Mesenchymal stem cell (in vitro differentiated cells and primary cell): Measurements from ENCODE around the gene IGF1R.

Experiments used
- DNase-seq: peaks from one replicate; pipeline ENCODE4 v3.0.0-alpha.2; 2013
- H2AFZ ChIP-seq: one replicate; pipeline ENCODE4 v1.6.1; 2013; ENCODE audit warnings: low read depth, mild to moderate bottlenecking, control low read depth, inconsistent platforms, low read length, moderate library complexity
- H2AK5ac ChIP-seq: 2 replicates; pipeline ENCODE4 v1.6.1; 2013; ENCODE audit warnings: low read length, moderate library complexity, mild to moderate bottlenecking, inconsistent platforms; ENCODE audit not compliant: severe bottlenecking
- H2BK120ac ChIP-seq: one replicate; pipeline ENCODE4 v1.6.1; 2013; ENCODE audit warnings: low read depth, mild to moderate bottlenecking, inconsistent platforms, low read length, moderate library complexity
- H2BK12ac ChIP-seq, 2 experiments: one replicate each; pipeline ENCODE4 v1.6.1; 2013; ENCODE audit warnings: inconsistent platforms in 2 of 2, low read length in 2 of 2, mild to moderate bottlenecking in 2 of 2, moderate library complexity in 2 of 2, control low read depth in 1 of 2
- H2BK15ac ChIP-seq: one replicate; pipeline ENCODE4 v1.6.1; 2013; ENCODE audit warnings: mild to moderate bottlenecking, low read depth, inconsistent platforms; ENCODE audit not compliant: poor library complexity, severe bottlenecking
- H2BK5ac ChIP-seq: 2 replicates; pipeline ENCODE4 v1.6.1; 2013; ENCODE audit warnings: low read depth, mild to moderate bottlenecking, low read length, control low read depth, inconsistent platforms; ENCODE audit not compliant: poor library complexity, severe bottlenecking
- H3K14ac ChIP-seq, 2 experiments: one replicate each; pipeline ENCODE4 v1.6.1; 2013; ENCODE audit warnings: inconsistent platforms in 2 of 2, low read length in 2 of 2, control low read depth in 1 of 2, mild to moderate bottlenecking in 1 of 2, moderate library complexity in 1 of 2
- H3K18ac ChIP-seq, 2 experiments: one replicate each; pipeline ENCODE4 v1.6.1; 2013; ENCODE audit warnings: inconsistent platforms in 2 of 2, low read length in 2 of 2, control low read depth in 1 of 2, low read depth in 1 of 2, mild to moderate bottlenecking in 1 of 2
- H3K23ac ChIP-seq, 2 experiments: one replicate each; pipeline ENCODE4 v1.6.1; 2013; ENCODE audit warnings: inconsistent platforms in 2 of 2, low read length in 2 of 2, mild to moderate bottlenecking in 2 of 2, moderate library complexity in 2 of 2, control low read depth in 1 of 2
- H3K27ac ChIP-seq: 2 replicates; pipeline ENCODE4 v1.5.1; 2013; ENCODE audit warnings: mild to moderate bottlenecking, moderate library complexity, low read length, control low read depth, inconsistent platforms; ENCODE audit not compliant: poor library complexity, severe bottlenecking
- H3K27me3 ChIP-seq, 2 experiments: 2 replicates each; pipeline versions ENCODE4 v1.6.1 to v1.7.0; 2013; ENCODE audit warnings: low read length in 2 of 2, mild to moderate bottlenecking in 2 of 2, moderate library complexity in 2 of 2, control low read depth in 1 of 2, inconsistent platforms in 1 of 2; ENCODE audit not compliant: control insufficient read depth in 1 of 2, insufficient read depth in 1 of 2
- H3K36me3 ChIP-seq, 2 experiments: 2 replicates each; pipeline versions ENCODE4 v1.6.1 to v1.7.0; 2013; ENCODE audit warnings: low read length in 2 of 2, control low read depth in 1 of 2, inconsistent platforms in 1 of 2, low read depth in 1 of 2, mild to moderate bottlenecking in 1 of 2; ENCODE audit not compliant: insufficient read depth in 2 of 2, control insufficient read depth in 1 of 2
- H3K4ac ChIP-seq, 2 experiments: one replicate each; pipeline ENCODE4 v1.6.1; 2013; ENCODE audit warnings: inconsistent platforms in 2 of 2, low read length in 2 of 2, mild to moderate bottlenecking in 2 of 2, moderate library complexity in 2 of 2, control low read depth in 1 of 2, low read depth in 1 of 2
- H3K4me1 ChIP-seq: 2 replicates; pipeline ENCODE4 v1.6.1; 2013; ENCODE audit warnings: low read depth, low read length, control low read depth; ENCODE audit not compliant: control insufficient read depth, insufficient read depth
- H3K4me2 ChIP-seq: 2 replicates; pipeline ENCODE4 v1.6.1; 2013; ENCODE audit warnings: low read length, mild to moderate bottlenecking, inconsistent platforms; ENCODE audit not compliant: poor library complexity, severe bottlenecking
- H3K4me3 ChIP-seq, 2 experiments: 2 replicates each; pipeline versions ENCODE4 v1.5.1 to v1.7.0; 2013; ENCODE audit warnings: low read length in 2 of 2, mild to moderate bottlenecking in 2 of 2, control low read depth in 1 of 2, low read depth in 1 of 2; ENCODE audit not compliant: insufficient read depth in 1 of 2
- H3K79me1 ChIP-seq: replicated peaks from 2 replicates; pipeline ENCODE4 v1.6.1; 2013; ENCODE audit warnings: mild to moderate bottlenecking, control low read depth, low read length, inconsistent platforms; ENCODE audit not compliant: poor library complexity, severe bottlenecking
- H3K9ac ChIP-seq: 2 replicates; pipeline ENCODE4 v1.7.0; 2013; ENCODE audit warnings: mild to moderate bottlenecking, low read length, moderate library complexity
- H3K9me3 ChIP-seq: 2 replicates; pipeline ENCODE4 v1.7.0; 2013; ENCODE audit warnings: mild to moderate bottlenecking, low read length; ENCODE audit not compliant: control insufficient read depth
- H4K8ac ChIP-seq: one replicate; pipeline ENCODE4 v1.6.1; 2013; ENCODE audit warnings: inconsistent platforms, mild to moderate bottlenecking, low read length, moderate library complexity
- H4K91ac ChIP-seq: one replicate; pipeline ENCODE4 v1.6.1; 2013; ENCODE audit warnings: mild to moderate bottlenecking, low read length, inconsistent platforms
- WGBS: methylation state at CpG from one replicate; pipeline ENCODE4 v1.1.7; 2013; ENCODE audit warnings: mixed read lengths; 5-methylcytosine and 5-hydroxymethylcytosine counted together

Gene IGF1R

GRCh38 chr15:98834976-98835375 is 186.6 kb downstream of the IGF1R start:
- H3K36me3 ChIP-seq = peaks cover 8 to 9% of the 10 kb centered on the region in 2 experiments
- no peak overlapping the region for H3K14ac ChIP-seq
- no peak overlapping the region for H4K8ac ChIP-seq
- no peak overlapping the region for H3K4me3 ChIP-seq
- peaks cover 68% of the 10 kb centered on the region for H3K9me3 ChIP-seq
- H2BK12ac ChIP-seq = no peak overlapping the region
- H3K4ac ChIP-seq = no peak overlapping the region
- no peak overlapping the region for H3K18ac ChIP-seq
- H4K91ac ChIP-seq = no peak overlapping the region
- no peaks in the 10 kb centered on the region for H3K4me1 ChIP-seq
- H2AK5ac ChIP-seq = no peak overlapping the region
- H3K27me3 ChIP-seq = no peaks in the 10 kb centered on the region
- no peak for DNase-seq
- H3K79me1 ChIP-seq = peaks cover 48% of the 10 kb centered on the region
- no peak overlapping the region for H2AFZ ChIP-seq
- no peak overlapping the region for H2BK15ac ChIP-seq
- no peak overlapping the region for H2BK120ac ChIP-seq
- no peak overlapping the region for H2BK5ac ChIP-seq
- no peak overlapping the region for H3K9ac ChIP-seq
- no peak overlapping the region for H3K27ac ChIP-seq
- H3K23ac ChIP-seq = no peak overlapping the region
- no peak overlapping the region for H3K4me2 ChIP-seq
- no CpG with 5 or more reads among the region's 1 CpG for WGBS

- H3K9ac ChIP-seq = no peak overlapping the region
- H3K4me3 ChIP-seq = no peak overlapping the region
- no peak overlapping the region for H2BK120ac ChIP-seq
- no peak for DNase-seq
- H3K4me1 ChIP-seq = no peaks in the 10 kb centered on the region
- H2BK15ac ChIP-seq = no peak overlapping the region
- H3K27me3 ChIP-seq = no peaks in the 10 kb centered on the region
- no peak overlapping the region for H3K14ac ChIP-seq
- H2AFZ ChIP-seq = no peak overlapping the region
- no peak overlapping the region for H3K18ac ChIP-seq
- H4K91ac ChIP-seq = no peak overlapping the region
- no peak overlapping the region for H3K4me2 ChIP-seq
- peaks cover 48% of the 10 kb centered on the region for H3K79me1 ChIP-seq
- no peak overlapping the region for H3K4ac ChIP-seq
- peaks cover 59% of the 10 kb centered on the region for H3K9me3 ChIP-seq
- H3K36me3 ChIP-seq = peaks cover 8 to 9% of the 10 kb centered on the region in 2 experiments
- H2AK5ac ChIP-seq = no peak overlapping the region
- no peak overlapping the region for H2BK5ac ChIP-seq
- H4K8ac ChIP-seq = no peak overlapping the region
- no peak overlapping the region for H3K27ac ChIP-seq
- 92% methylated on average over 4 of the region's 4 CpGs for WGBS
- H3K23ac ChIP-seq = no peak overlapping the region
- no peak overlapping the region for H2BK12ac ChIP-seq
Measured at GRCh38 chr15:98835876-98836275, 187.5 kb downstream of the IGF1R start.

GRCh38 chr15:98838387-98839259 is 190.3 kb downstream of the IGF1R start:
- Histone ChIP-seq H2BK12ac (no peak overlapping the region), H3K36me3 (peaks cover 5 to 8% of the 10 kb centered on the region in 2 experiments), H3K18ac (no peak overlapping the region), H3K9ac (no peak overlapping the region), H3K23ac (no peak overlapping the region), H3K14ac (no peak overlapping the region), H2AK5ac (no peak overlapping the region), H2BK5ac (no peak overlapping the region), H4K8ac (no peak overlapping the region), H3K4me2 (no peak overlapping the region), H4K91ac (no peak overlapping the region), H3K4me1 (no peaks in the 10 kb centered on the region), H2BK120ac (no peak overlapping the region), H3K9me3 (peaks cover 31% of the 10 kb centered on the region), H3K27ac (no peak overlapping the region), H3K79me1 (peaks cover 44% of the 10 kb centered on the region), H2AFZ (no peak overlapping the region), H3K4me3 (no peak overlapping the region), H3K27me3 (no peaks in the 10 kb centered on the region), H2BK15ac (no peak overlapping the region), H3K4ac (no peak overlapping the region)
- no peak for DNase-seq
- WGBS = 85% methylated on average over 5 of the region's 5 CpGs

- Histone ChIP-seq H3K4me1 (no peaks in the 10 kb centered on the region), H3K79me1 (peaks cover 38% of the 10 kb centered on the region), H2BK12ac (no peak overlapping the region), H3K18ac (no peak overlapping the region), H3K4me3 (no peak overlapping the region), H3K27ac (no peak overlapping the region), H3K9ac (no peak overlapping the region), H3K27me3 (no peaks in the 10 kb centered on the region), H2AFZ (no peak overlapping the region), H2BK15ac (no peak overlapping the region), H4K91ac (no peak overlapping the region), H3K36me3 (peaks cover 0 to 3% of the 10 kb centered on the region in 2 experiments), H2AK5ac (no peak overlapping the region), H3K14ac (no peak overlapping the region), H3K23ac (no peak overlapping the region), H2BK120ac (no peak overlapping the region), H3K4ac (no peak overlapping the region), H2BK5ac (no peak overlapping the region), H3K9me3 (peaks cover 19% of the 10 kb centered on the region), H3K4me2 (no peak overlapping the region), H4K8ac (no peak overlapping the region)
- WGBS = 99% methylated on average over 5 of the region's 5 CpGs
- DNase-seq = no peak
Measured at GRCh38 chr15:98840053-98840452, 191.7 kb downstream of the IGF1R start.
